Suprapubic skin (tissue), 3 donors: Measurements from ENCODE around the gene SOX3.

Experiments used
- CTCF ChIP-seq, 2 donors: fragments of 200-600 bp in 1 of 2; fragments of 450-650 bp in 1 of 2; sonication (generic) in 1 of 2; IDR thresholded peaks; one replicate each; pipeline ENCODE4 v1.5.1; 2016 to 2019; ENCODE audit warnings: antibody characterized with exemption in 2 of 2, mild to moderate bottlenecking in 1 of 2, moderate library complexity in 1 of 2
- POLR2A ChIP-seq, 2 donors: fragments of 450-650 bp; IDR thresholded peaks; one replicate each; pipeline ENCODE4 v1.6.1; 2017; ENCODE audit warnings: antibody characterized with exemption in 2 of 2, mild to moderate bottlenecking in 2 of 2, moderate library complexity in 2 of 2

GRCh38 chrX:140503238-140503601, 1.6 kb downstream of the SOX3 start:
- TF ChIP-seq CTCF (IDR thresholded peaks at IDR 0.05), result no peak
- no peak for TF ChIP-seq POLR2A (IDR thresholded peaks at IDR 0.05)
